Sigmoid colon (tissue), 7 donors: ENCODE data around the gene LMNTD2. TPM values are rescaled to one million over a fixed set of nuclear protein-coding genes. Genes with fewer than 3 reads are reported as not detected.

ENCODE experiments used
- DNase-seq: peaks from one replicate; pipeline ENCODE4 v3.0.0-alpha.2; 2019
- H3K27ac ChIP-seq, 4 donors: fragments of 200-600 bp; sonication (generic); one replicate each; pipeline ENCODE4 v1.5.1; 2016 to 2019; ENCODE audit warnings: mild to moderate bottlenecking in 1 of 4
- H3K27me3 ChIP-seq, 3 donors: fragments of 200-600 bp; sonication (generic); one replicate each; pipeline ENCODE4 v1.5.1; 2019; ENCODE audit warnings: mild to moderate bottlenecking in 1 of 3
- H3K36me3 ChIP-seq, 4 donors: fragments of 200-600 bp; sonication (generic); one replicate each; pipeline ENCODE4 v1.5.1; 2016 to 2019
- H3K4me1 ChIP-seq, 4 donors: fragments of 200-600 bp; sonication (generic); one replicate each; pipeline ENCODE4 v1.5.1; 2017 to 2019
- H3K4me3 ChIP-seq, 4 donors: fragments of 200-600 bp; sonication (generic); one replicate each; pipeline ENCODE4 v1.5.1; 2017 to 2019; ENCODE audit warnings: mild to moderate bottlenecking in 2 of 4, moderate library complexity in 1 of 4
- H3K9me3 ChIP-seq, 4 donors: fragments of 200-600 bp in 3 of 4; sonication (generic) in 3 of 4; one replicate each; pipeline versions ENCODE4 v1.5.1 to v1.6.1; 2013 to 2019
- CTCF ChIP-seq, 4 experiments: fragments of 450-650 bp in 3 of 4; fragments of 200-600 bp in 1 of 4; IDR thresholded peaks; one replicate each; pipeline ENCODE4 v1.5.1; 2016 to 2019; ENCODE audit warnings: antibody characterized with exemption in 4 of 4, mild to moderate bottlenecking in 3 of 4, moderate library complexity in 2 of 4
- EP300 ChIP-seq, 4 donors: sonication (generic); formaldehyde crosslinking; IDR thresholded peaks; one replicate each; pipeline ENCODE4 v1.6.1; 2017; ENCODE audit warnings: antibody characterized with exemption in 4 of 4
- POLR2A ChIP-seq, 2 donors: fragments of 450-650 bp; IDR thresholded peaks; one replicate each; pipeline ENCODE4 v1.6.1; 2016; ENCODE audit warnings: antibody characterized with exemption in 2 of 2, mild to moderate bottlenecking in 2 of 2, moderate library complexity in 2 of 2
- POLR2AphosphoS5 ChIP-seq, 4 donors: sonication (generic); formaldehyde crosslinking; IDR thresholded peaks; one replicate each; pipeline ENCODE4 v1.6.1; 2017; ENCODE audit warnings: antibody characterized with exemption in 4 of 4
- WGBS, 2 donors: extraction: QIAGEN DNeasy Blood & Tissue Kit; methylation state at CpG; one replicate each; pipeline ENCODE4 v1.1.7; 2013; 5-methylcytosine and 5-hydroxymethylcytosine counted together
- intact Hi-C: fragments of 100-400 bp; cut with DNase I; formaldehyde crosslinking; loops from one replicate; pipeline ENCODE4 v1.15.1; 2023
- polyA plus RNA-seq, 3 donors: library from polyadenylated mRNA; stranded (reverse); fragments of 200-250 nt; gene quantifications; one replicate each; pipeline ENCODE4 v1.2.3, GENCODE V29; 2013
- total RNA-seq, 4 donors: library from RNA; depleted of rRNA; stranded (reverse); fragments of >200 nt; gene quantifications; one replicate each; pipeline ENCODE4 v1.1.0, GENCODE V29; 2016
- donor health status: healthy with polysubstance abuse.
- donor health status: Bipolar disorder and iron deficiency.
- donor health status: healthy.

LMNTD2 gene
- total and polyA plus RNA-seq, 7 donors = 0.66 to 6.3 (median 1.3) TPM; not detected in 1

GRCh38 chr11:554428-555226 is 5.9 kb downstream of the LMNTD2 start:
- DNase-seq = no peak

DNA sequence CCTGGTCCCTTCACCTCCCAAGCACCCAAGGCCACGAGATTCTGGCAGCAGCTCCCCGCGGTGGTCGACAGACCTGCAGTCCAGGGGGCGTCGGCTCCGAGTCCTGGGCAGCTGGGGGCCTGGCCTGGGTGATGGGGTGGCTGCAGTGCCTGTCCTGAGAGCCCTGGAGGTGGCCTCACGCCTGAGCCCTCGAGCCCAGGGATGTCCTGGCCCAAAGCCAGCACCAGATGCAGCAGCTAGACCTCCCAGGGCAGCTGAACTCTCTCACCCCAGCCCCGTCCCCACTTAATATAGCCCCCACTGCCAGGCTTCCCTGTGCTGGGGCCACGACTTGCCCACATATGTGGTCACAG is 6.6 kb downstream of the LMNTD2 start:
- DNase-seq = no peak
- H3K4me3 ChIP-seq = no peak overlapping the region
- 45 to 63% methylated on average over 11 of the region's 11 CpGs for WGBS, 2 donors
- H3K36me3 ChIP-seq = no peaks in the 10 kb centered on the region
- no peaks in the 10 kb centered on the region for H3K9me3 ChIP-seq
- TF ChIP-seq POLR2AphosphoS5 (IDR thresholded peaks at IDR 0.05) (no peak), POLR2A (IDR thresholded peaks at IDR 0.05) (no peak), EP300 (IDR thresholded peaks at IDR 0.05) (no peak), CTCF (IDR thresholded peaks at IDR 0.05) (no peak)
- peaks cover 45 to 89% (median 84%) of the 10 kb centered on the region in 3 donors for H3K27me3 ChIP-seq
- H3K4me1 ChIP-seq = peaks cover 0 to 21% (median 17%) of the 10 kb centered on the region in 4 donors
- no peak overlapping the region for H3K27ac ChIP-seq
- intact Hi-C loops = loop anchor here (2.0 kb wide), 1 partner anchor 169 kb away; no protein-coding TSS in a partner anchor

More at GRCh38 chr11:554428-555226, 5.9 kb downstream of the LMNTD2 start:
- Histone ChIP-seq H3K27ac (no peak overlapping the region), H3K27me3 (peaks cover 45 to 95% (median 88%) of the 10 kb centered on the region in 3 donors), H3K4me3 (peak overlapping the region in 3 of 4 donors; percentile 19 to 27 (median 20)), H3K36me3 (no peaks in the 10 kb centered on the region), H3K9me3 (no peaks in the 10 kb centered on the region), H3K4me1 (peaks cover 0 to 21% (median 17%) of the 10 kb centered on the region in 4 donors)
- TF ChIP-seq POLR2AphosphoS5 (IDR thresholded peaks at IDR 0.05) (no peak), CTCF (IDR thresholded peaks at IDR 0.05) (peak in 2 of 4 experiments; percentile 15 to 68), POLR2A (IDR thresholded peaks at IDR 0.05) (no peak), EP300 (IDR thresholded peaks at IDR 0.05) (no peak)
- 4 to 14% methylated on average over 57 to 59 of the region's 60 CpGs for WGBS, 2 donors
- intact Hi-C loops = loop anchor here (2.0 kb wide), 1 partner anchor 168 kb away; no protein-coding TSS in a partner anchor

DNA sequence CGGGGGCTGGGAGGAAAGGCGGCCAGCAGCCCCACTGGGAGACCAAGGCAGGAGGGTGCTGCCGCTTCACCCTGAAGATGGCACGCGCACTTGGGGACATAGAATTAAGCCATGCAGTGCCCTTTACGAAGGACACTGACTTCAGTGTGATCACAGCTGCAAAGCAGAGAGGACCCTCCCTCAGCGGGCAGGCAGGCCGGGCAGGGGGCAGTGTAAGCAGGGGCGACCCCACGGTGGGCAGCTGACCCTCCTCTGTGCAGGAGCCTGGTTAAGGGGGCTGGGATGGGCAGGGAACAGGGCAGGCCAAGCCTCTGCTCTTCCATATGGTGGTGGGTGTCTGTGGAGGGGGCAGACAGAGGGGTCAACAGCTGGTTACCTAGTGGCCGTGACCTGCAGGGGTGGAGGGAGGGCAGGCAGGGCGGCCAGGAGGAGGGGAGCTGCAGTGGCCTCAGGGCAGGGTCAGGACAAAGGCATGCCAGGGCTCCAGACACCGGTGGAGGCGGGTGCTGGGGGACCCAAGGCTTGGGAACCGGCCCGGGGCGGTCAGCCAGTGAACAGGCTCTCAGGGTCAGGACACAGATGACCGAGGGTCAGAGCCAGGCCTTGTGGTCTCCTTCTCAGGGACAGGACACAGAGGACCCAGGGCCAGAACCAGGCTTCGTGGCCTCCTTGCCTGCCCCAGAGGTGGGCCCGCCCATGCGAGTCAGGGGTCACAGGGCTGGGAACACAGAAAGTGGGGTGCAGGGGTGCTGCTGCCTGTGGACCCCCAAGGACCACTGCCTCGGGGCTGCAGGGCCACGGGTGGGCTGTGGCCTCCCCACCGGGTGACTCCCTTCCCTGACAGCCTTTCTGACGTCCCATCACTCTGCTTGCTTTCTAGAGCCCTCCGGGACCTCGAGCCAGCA is 7.2 kb downstream of the LMNTD2 start:
- Histone ChIP-seq H3K36me3 (no peaks in the 10 kb centered on the region), H3K9me3 (no peaks in the 10 kb centered on the region), H3K4me1 (peaks cover 0 to 21% (median 17%) of the 10 kb centered on the region in 4 donors), H3K27me3 (peaks cover 41 to 83% (median 78%) of the 10 kb centered on the region in 3 donors), H3K4me3 (no peak overlapping the region), H3K27ac (no peak overlapping the region)
- TF ChIP-seq EP300 (IDR thresholded peaks at IDR 0.05) = no peak
- TF ChIP-seq POLR2A (IDR thresholded peaks at IDR 0.05) = no peak
- TF ChIP-seq CTCF (IDR thresholded peaks at IDR 0.05) = no peak
- TF ChIP-seq POLR2AphosphoS5 (IDR thresholded peaks at IDR 0.05) = no peak
- 83 to 88% methylated on average over 27 of the region's 27 CpGs for WGBS, 2 donors
- intact Hi-C loops = no loop called here
- no peak for DNase-seq

DNA sequence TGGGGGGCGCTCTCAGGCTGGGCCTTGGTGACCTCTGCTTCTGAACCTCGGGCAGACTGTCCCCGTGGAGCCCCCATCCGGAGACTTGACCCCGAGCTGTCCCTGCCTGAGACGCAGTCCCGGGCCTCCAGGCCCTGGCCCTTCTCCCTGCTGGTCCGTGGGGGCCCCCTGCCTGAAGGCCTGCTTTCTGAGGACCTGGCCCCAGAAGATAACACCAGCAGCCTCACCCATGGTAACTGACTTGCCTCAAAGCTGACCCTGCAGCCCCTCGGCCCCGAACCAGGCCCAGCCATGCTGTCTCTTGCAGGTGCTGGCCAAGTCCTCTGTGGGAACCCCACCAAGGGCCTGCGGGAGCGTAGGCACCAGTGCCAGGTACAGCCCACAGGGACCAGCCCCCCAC is 8.9 kb downstream of the LMNTD2 start:
- Histone ChIP-seq H3K4me3 (no peak overlapping the region), H3K36me3 (no peaks in the 10 kb centered on the region), H3K4me1 (peaks cover 0 to 21% (median 17%) of the 10 kb centered on the region in 4 donors), H3K27me3 (peaks cover 37 to 66% (median 61%) of the 10 kb centered on the region in 3 donors), H3K27ac (no peak overlapping the region), H3K9me3 (no peaks in the 10 kb centered on the region)
- TF ChIP-seq CTCF (IDR thresholded peaks at IDR 0.05) (no peak), POLR2A (IDR thresholded peaks at IDR 0.05) (no peak)
- no peak for DNase-seq
- intact Hi-C loops = no loop called here
- 84 to 87% methylated on average over 12 of the region's 12 CpGs for WGBS, 2 donors
